NCI-H748 (cell line): Measurements from ENCODE around the gene ROBO1.
A peak's percentile ranks its signal among the peaks of the same experiment; 100 is the strongest.

Source experiments
- DNase-seq: peaks from one replicate; lab custom pipeline; 2025; ENCODE audit not compliant: unreplicated experiment; lab: John Stamatoyannopoulos, UW

The ROBO1 gene

GRCh38 chr3:79672075-79672474, 95.7 kb downstream of the ROBO1 start:
- no peak for DNase-seq

DNA sequence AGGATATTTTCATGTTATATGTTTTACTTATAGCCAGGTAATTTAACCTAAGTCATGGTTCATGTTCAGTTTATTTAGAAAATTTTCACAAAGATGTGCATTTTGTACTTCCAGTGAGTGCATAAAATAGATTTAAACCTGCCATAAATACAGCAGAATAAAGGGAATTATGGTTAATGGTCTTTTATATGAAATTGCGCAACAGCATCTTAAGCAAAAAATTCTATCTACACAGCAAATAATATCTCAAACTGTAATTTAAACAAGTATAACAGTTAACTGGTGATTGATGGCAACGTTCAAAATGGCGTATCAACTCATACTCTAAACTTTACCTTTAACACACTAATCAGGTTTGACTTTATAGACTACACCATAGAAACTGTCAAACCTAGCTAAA, 97.6 kb downstream of the ROBO1 start:
- DNase-seq: no peak

- no peak for DNase-seq
Measured at GRCh38 chr3:79664455-79664854, 103.3 kb downstream of the ROBO1 start.

GRCh38 chr3:79661896-79662295, 105.9 kb downstream of the ROBO1 start:
- DNase-seq: no peak

DNA sequence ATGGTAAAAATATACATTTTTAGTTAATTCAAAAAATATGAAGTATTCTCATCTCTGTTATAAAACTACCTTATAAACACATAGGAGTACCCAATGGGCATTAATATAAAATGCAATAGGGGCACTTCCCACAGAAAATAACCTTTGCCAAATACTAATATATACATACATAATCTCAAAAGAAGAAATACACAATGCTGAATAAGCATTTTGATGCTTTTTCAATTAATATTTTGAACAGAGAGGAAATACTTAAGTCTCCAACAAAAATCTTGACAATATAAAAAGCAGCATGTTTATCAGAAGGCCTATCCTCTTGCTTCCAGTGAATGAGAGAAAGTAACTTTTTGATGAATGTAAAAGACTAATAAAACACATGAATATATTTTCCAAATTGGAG, 110.7 kb downstream of the ROBO1 start:
- DNase-seq: no peak

DNA sequence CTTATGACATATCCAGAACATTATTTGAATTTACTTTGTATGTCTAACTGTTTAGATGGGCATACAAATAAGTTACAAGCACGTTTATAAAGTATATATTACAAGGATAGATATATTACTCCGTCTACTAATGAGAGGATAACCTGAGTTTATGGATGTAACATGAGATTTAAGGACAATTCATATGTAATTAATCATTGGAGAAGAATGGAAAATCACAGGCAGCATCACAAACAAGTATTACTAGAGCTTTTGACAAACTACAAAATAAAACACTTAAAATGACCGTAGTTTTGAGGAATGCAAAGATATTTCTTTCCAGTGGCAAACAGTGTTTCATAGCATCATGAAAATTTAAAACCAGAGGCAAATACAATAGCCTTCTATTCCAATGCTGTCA, 113.8 kb downstream of the ROBO1 start:
- no peak for DNase-seq

DNA sequence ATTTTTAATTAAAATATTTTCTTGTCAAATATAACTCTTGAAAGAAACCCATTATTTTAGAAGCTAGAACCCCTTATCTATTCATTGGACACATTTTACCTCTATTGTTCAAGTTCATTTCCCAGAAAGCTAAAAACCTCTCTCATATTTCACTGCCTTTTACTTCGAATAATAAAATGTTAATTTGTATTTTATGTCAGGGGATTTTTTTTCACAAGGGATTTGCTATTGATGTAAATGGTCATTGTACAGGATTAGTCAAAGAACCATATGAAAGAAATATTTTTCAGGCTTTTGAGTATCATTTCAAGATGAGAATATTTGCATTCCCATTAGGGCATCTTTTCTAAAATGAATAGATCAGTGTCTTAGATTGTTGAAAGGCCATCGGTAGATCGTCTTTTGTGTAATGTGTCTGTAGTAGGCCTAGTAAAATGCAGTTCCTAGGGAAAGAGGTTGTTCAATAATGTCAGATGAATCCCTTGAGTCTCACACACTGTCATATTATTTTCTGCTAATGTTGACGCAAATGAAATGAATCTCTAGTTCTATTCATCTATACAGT, 114.5 kb downstream of the ROBO1 start:
- DNase-seq: no peak

DNA sequence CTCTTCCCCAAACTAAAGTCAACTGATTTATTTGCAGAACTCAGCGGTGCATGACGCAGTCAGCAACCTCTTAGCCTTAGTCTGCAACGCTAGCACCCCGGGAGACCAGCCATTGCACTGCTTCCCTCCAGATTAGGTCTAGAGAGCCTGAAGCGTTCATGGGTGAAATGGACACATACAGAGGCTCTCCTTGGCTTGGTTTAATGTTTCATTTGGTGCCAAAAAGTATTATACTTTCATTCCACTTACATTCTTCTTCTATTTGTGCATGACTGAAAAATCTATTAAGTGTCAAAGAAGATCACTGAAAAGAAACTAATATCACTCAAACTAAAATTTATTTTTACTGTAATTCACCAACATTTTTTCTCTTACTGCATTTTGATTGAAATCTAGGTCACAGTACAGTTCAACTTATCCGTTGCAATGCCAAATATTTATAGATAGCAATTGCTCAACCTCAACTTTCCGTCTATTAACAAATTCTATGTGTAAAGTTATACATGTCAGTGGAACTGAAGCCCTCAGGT, 116.2 kb downstream of the ROBO1 start:
- DNase-seq: peak; percentile 41

DNA sequence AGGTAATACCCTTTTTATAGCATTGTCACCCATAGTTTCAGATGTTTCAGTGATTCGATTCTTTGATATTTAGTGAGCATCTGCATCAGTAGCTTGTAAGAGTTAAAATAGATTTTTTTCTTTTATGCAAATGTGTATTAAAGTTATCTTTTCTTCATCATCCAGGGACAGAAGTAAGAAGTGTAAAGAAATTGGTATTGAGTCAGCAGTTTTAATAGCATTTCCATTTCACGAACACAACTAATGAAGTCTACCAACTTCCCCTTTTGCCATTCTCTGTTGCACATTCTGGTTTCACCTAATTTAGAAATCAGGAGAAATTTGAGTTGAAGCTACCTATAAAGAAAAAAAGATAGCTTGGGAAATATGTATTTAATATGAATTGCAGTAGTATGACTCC, 127.9 kb downstream of the ROBO1 start:
- DNase-seq: no peak

DNA sequence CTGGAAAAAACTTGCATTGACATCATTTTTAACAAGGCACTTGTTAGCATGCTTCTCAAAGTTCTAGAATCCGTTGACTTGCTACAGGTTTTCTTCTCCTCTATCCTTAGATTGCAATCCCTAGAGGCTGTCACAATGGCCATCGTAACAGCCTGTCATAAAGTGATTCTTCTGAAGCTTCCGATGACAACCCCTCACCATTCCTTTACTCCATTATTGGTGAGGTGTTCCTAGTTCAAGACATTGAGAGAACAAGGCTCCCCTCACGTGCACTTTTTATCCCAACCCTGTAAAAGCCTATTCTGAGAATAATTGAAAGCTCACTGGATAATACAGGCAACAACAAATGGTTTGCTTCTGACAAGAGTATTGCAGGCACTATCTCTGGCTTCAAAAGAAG, 131.4 kb downstream of the ROBO1 start:
- no peak for DNase-seq

DNA sequence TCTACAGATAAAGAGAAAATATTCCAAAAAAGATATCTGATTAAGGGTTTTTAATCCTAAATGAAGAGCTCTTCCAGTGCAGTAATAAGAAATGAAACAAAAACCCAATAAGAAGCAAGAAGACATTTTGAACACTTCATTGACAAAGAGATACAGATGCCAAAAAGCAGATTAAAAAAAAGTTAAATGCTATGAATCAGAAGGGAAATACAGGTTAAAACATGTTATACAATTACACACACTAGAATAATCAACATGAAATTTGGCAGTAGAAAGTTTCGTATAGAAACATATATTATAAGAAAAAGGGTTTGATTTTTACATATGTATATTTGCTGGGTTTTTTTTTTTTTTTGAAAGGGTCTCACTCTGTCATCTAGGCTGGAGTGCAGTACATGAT, 135.0 kb downstream of the ROBO1 start:
- DNase-seq: no peak

DNA sequence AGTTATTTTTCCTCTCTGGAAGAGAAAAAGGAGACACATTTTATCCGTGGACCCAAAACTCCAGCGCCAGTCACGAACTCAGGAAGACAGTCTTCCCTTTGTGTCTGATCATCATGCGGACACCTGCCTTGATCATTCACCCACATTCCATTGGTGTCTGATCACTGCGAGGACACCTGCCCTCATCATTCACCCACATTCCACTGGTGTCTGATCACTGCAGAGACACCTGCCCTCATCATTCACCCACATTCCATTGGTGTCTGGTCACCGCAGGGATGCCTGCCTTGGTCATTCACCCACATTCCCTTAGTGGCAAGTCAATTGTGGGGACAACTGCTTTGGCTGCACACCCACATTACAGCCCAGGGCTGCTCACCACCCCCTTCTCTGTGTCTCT, 148.9 kb downstream of the ROBO1 start:
- no peak for DNase-seq

- no peak for DNase-seq
Measured at GRCh38 chr3:79606414-79606813, 161.4 kb downstream of the ROBO1 start.

- no peak for DNase-seq
Measured at GRCh38 chr3:79604681-79605080, 163.1 kb downstream of the ROBO1 start.

DNA sequence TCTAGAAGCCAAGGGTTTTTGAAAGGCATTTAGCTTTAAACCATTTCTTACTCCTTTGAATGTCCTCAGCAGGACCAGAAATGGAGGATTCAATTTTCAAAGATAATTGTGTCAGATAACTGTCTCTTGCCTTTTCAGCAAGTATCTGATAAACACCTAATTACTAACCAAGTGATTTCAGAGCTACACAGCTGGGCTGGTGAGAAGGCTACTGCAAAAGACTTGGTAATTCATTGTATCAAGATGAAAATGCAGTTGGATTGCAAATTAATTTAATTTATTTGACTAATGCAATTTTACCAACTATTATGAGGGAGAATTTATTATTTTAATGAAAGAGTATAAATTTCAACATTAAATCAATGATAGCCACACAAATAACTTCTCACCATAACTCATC, 165.4 kb downstream of the ROBO1 start:
- DNase-seq: no peak

DNA sequence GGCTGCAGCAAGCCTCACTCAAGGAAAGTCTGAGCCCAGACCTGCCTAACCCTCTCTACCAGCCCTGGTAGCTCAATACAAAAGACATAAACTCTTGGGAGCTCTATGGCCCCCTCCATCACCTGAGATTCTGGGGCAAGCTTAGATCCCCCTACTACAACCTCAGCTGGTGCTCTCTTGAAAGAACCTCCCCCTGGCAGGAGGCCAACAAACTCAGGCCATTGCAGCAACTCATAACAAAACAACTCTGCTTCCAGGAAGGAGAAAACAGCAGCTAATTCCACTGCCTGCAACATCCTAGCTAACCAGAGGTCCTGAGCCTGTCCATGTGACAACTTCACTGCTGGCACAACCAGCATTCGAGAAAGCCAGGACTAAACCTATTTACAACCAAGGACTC, 169.2 kb downstream of the ROBO1 start:
- DNase-seq: peak; percentile 22

GRCh38 chr3:79597709-79598108, 170.1 kb downstream of the ROBO1 start:
- no peak for DNase-seq

- peak; percentile 55 for DNase-seq
Measured at GRCh38 chr3:79587150-79587549, 180.6 kb downstream of the ROBO1 start.

- DNase-seq: peak; percentile 44
Measured at GRCh38 chr3:79586232-79586631, 181.6 kb downstream of the ROBO1 start.

DNA sequence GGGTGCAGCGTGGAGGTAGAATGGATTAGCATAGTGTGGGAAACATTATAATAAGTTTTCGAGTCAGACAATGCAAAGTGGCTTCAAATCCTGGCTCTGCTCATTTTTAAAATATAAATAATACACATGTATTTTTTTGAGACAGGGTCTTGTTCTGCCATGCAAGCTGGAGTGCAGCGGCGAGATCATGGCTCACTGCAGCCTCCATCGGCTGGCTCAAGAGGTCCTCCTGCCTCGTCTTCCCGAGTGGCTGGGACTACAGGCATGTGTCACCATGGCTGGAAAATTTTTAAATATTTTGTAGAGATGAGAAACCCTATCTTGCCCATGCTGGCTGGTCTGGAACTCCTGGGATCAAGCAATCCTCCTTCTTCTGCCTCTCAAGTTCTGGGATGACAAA, 194.9 kb downstream of the ROBO1 start:
- DNase-seq: no peak

GRCh38 chr3:79568938-79569337, 198.9 kb downstream of the ROBO1 start:
- DNase-seq: no peak

DNA sequence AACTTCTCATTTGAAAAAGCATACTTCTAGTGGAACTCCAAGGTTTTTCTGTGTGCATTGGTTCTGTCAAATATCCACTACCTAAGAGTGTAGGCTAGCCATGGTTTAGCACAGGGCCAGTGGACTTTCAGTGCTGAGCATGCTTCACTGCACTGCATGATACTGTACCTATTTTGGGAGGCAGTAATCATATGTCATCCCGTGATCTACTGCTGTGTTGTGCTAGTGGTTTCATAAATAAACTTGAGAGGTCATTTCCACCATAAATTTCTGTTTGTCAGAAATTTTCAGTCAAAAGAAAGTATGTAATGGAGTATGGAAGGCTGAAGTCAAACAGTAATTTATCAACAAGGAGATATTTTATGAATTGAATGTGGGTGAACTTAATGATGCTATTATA, 203.6 kb downstream of the ROBO1 start:
- DNase-seq: no peak

DNA sequence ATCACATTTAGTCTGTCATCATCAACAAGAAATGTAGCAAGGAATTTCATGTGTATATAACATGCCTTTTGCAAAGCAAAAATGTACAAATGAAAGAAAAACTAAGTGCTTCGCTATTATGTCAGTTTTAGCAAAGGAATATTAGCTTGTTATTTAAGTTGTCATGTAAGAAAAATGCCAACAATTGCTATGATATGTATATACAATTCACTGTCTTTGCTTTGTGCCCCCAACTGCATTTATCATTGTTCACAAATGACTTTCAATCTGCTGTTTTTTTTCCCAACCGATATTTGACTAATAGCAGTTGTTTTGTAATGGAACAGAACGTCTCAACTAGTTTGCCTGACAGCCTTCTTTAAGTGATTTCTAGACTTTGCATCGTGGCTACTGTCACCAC, 207.1 kb downstream of the ROBO1 start:
- DNase-seq: no peak

GRCh38 chr3:79558943-79559342, 208.9 kb downstream of the ROBO1 start:
- DNase-seq: no peak
